ENCODE measurements around the gene PGPEP1. TPM values are rescaled to one million over a fixed set of nuclear protein-coding genes. Genes with fewer than 3 reads are reported as not detected.

PGPEP1 gene
- total and polyA plus RNA-seq, 10 of the 15 experiments (the other 5 are each of a cell fraction or from before 2014, with no cell fraction given) = 13.8 to 39.4 (median 17.0) TPM

Small RNA genes lying within 50 kb of the gene (microRNA-seq; reads per million reads assigned to microRNA genes)
- gene MIR3189 = not detected

Small RNA genes lying within 50 kb of the gene (small RNA-seq; reads per million reads assigned to genes)
- gene MIR3189 (not detected), gene RN7SL513P (not detected)

Other genes starting within 250 kb of the PGPEP1 start
Only the 7 nearest of the 18 such genes appear.
- 0.23 and 0.27 TPM in 2 replicates for gene IQCN, start 66.1 kb upstream of the PGPEP1 start, total RNA-seq (2014; rRNA removed)
- gene IQCN, start 66.1 kb upstream of the PGPEP1 start, total RNA-seq (2014; rRNA removed; fragmentation: Illumina TruSeq; extraction: Trizol) = 0.27 and 0.28 TPM in 2 replicates
- 0.54 and 0.64 TPM in 2 replicates for gene IQCN, start 66.1 kb upstream of the PGPEP1 start, total RNA-seq (2021)
- 0.01 TPM in 1 of 2 replicates, not detected in the other for gene IQCN, start 66.1 kb upstream of the PGPEP1 start, polyA plus RNA-seq (2011; rRNA removed)
- 0.08 and 0.19 TPM in 2 replicates for gene IQCN, start 66.1 kb upstream of the PGPEP1 start, polyA plus RNA-seq (2014; fragmentation: Illumina TruSeq; extraction: Trizol)
- not detected for gene IQCN, start 66.1 kb upstream of the PGPEP1 start, polyA plus RNA-seq (2014; fragmentation: Nextera tagmentation; extraction: Ambion mirVana)
- gene IQCN, start 66.1 kb upstream of the PGPEP1 start, polyA plus RNA-seq (2014; rRNA removed) = 0.45 and 0.72 TPM in 2 replicates
- gene IQCN, start 66.1 kb upstream of the PGPEP1 start, polyA plus RNA-seq (2016; fragmentation: Nextera tagmentation; extraction: Ambion mirVana) = under 1 TPM in 1 of 2 experiments, not detected in 1; 0.07 TPM
- 91.3 and 116 TPM in 2 replicates for gene JUND, start 59.0 kb upstream of the PGPEP1 start, total RNA-seq (2014; rRNA removed)
- gene JUND, start 59.0 kb upstream of the PGPEP1 start, total RNA-seq (2014; rRNA removed; fragmentation: Illumina TruSeq; extraction: Trizol) = 16.9 and 19.1 TPM in 2 replicates
- gene JUND, start 59.0 kb upstream of the PGPEP1 start, total RNA-seq (2021) = 164 and 176 TPM in 2 replicates
- 9.2 and 18.6 TPM in 2 replicates for gene JUND, start 59.0 kb upstream of the PGPEP1 start, polyA plus RNA-seq (2011; rRNA removed)
- gene JUND, start 59.0 kb upstream of the PGPEP1 start, polyA plus RNA-seq (2014; fragmentation: Illumina TruSeq; extraction: Trizol) = 20.3 and 26.8 TPM in 2 replicates
- 10 to 100 TPM; 11.2 to 16.0 TPM for gene JUND, start 59.0 kb upstream of the PGPEP1 start, polyA plus RNA-seq (2014; fragmentation: Nextera tagmentation; extraction: Ambion mirVana)
- 148 and 166 TPM in 2 replicates for gene JUND, start 59.0 kb upstream of the PGPEP1 start, polyA plus RNA-seq (2014; rRNA removed)
- gene JUND, start 59.0 kb upstream of the PGPEP1 start, polyA plus RNA-seq (2016; fragmentation: Nextera tagmentation; extraction: Ambion mirVana) = 1 to 10 TPM; 7.4 to 9.1 TPM
- 430 and 457 TPM in 2 replicates for gene LSM4, start 17.5 kb upstream of the PGPEP1 start, total RNA-seq (2014; rRNA removed)
- gene LSM4, start 17.5 kb upstream of the PGPEP1 start, total RNA-seq (2014; rRNA removed; fragmentation: Illumina TruSeq; extraction: Trizol) = 163 and 186 TPM in 2 replicates
- 248 and 251 TPM in 2 replicates for gene LSM4, start 17.5 kb upstream of the PGPEP1 start, total RNA-seq (2021)
- 95.6 and 140 TPM in 2 replicates for gene LSM4, start 17.5 kb upstream of the PGPEP1 start, polyA plus RNA-seq (2011; rRNA removed)
- 59.2 and 86.6 TPM in 2 replicates for gene LSM4, start 17.5 kb upstream of the PGPEP1 start, polyA plus RNA-seq (2014; fragmentation: Illumina TruSeq; extraction: Trizol)
- 10 to 100 TPM; 12.6 to 38.2 TPM for gene LSM4, start 17.5 kb upstream of the PGPEP1 start, polyA plus RNA-seq (2014; fragmentation: Nextera tagmentation; extraction: Ambion mirVana)
- gene LSM4, start 17.5 kb upstream of the PGPEP1 start, polyA plus RNA-seq (2014; rRNA removed) = 439 and 477 TPM in 2 replicates
- gene LSM4, start 17.5 kb upstream of the PGPEP1 start, polyA plus RNA-seq (2016; fragmentation: Nextera tagmentation; extraction: Ambion mirVana) = 100 to 1,000 TPM; 628 to 652 TPM
- gene GDF15, start 45.6 kb downstream of the PGPEP1 start, total RNA-seq (2014; rRNA removed) = 1.4 and 1.8 TPM in 2 replicates
- 0.31 and 0.60 TPM in 2 replicates for gene GDF15, start 45.6 kb downstream of the PGPEP1 start, total RNA-seq (2014; rRNA removed; fragmentation: Illumina TruSeq; extraction: Trizol)
- gene GDF15, start 45.6 kb downstream of the PGPEP1 start, total RNA-seq (2021) = 1.6 and 2.2 TPM in 2 replicates
- 0.22 and 0.46 TPM in 2 replicates for gene GDF15, start 45.6 kb downstream of the PGPEP1 start, polyA plus RNA-seq (2011; rRNA removed)
- 0.29 and 0.92 TPM in 2 replicates for gene GDF15, start 45.6 kb downstream of the PGPEP1 start, polyA plus RNA-seq (2014; fragmentation: Illumina TruSeq; extraction: Trizol)
- gene GDF15, start 45.6 kb downstream of the PGPEP1 start, polyA plus RNA-seq (2014; fragmentation: Nextera tagmentation; extraction: Ambion mirVana) = under 1 TPM in 1 of 2 experiments, not detected in 1; 0.11 TPM
- gene GDF15, start 45.6 kb downstream of the PGPEP1 start, polyA plus RNA-seq (2014; rRNA removed) = 1.4 and 1.6 TPM in 2 replicates
- 1 to 10 TPM; 2.8 to 3.6 TPM for gene GDF15, start 45.6 kb downstream of the PGPEP1 start, polyA plus RNA-seq (2016; fragmentation: Nextera tagmentation; extraction: Ambion mirVana)
- gene LRRC25, start 57.0 kb downstream of the PGPEP1 start, total RNA-seq (2014; rRNA removed) = 2.5 and 2.9 TPM in 2 replicates
- 1.1 TPM in 2 replicates for gene LRRC25, start 57.0 kb downstream of the PGPEP1 start, total RNA-seq (2014; rRNA removed; fragmentation: Illumina TruSeq; extraction: Trizol)
- gene LRRC25, start 57.0 kb downstream of the PGPEP1 start, total RNA-seq (2021) = 2.7 TPM in 2 replicates
- gene LRRC25, start 57.0 kb downstream of the PGPEP1 start, polyA plus RNA-seq (2011; rRNA removed) = 0.19 and 0.38 TPM in 2 replicates
- 1.00 and 1.3 TPM in 2 replicates for gene LRRC25, start 57.0 kb downstream of the PGPEP1 start, polyA plus RNA-seq (2014; fragmentation: Illumina TruSeq; extraction: Trizol)
- under 1 TPM; 0.50 to 0.53 TPM for gene LRRC25, start 57.0 kb downstream of the PGPEP1 start, polyA plus RNA-seq (2014; fragmentation: Nextera tagmentation; extraction: Ambion mirVana)
- 2.1 and 2.7 TPM in 2 replicates for gene LRRC25, start 57.0 kb downstream of the PGPEP1 start, polyA plus RNA-seq (2014; rRNA removed)
- gene LRRC25, start 57.0 kb downstream of the PGPEP1 start, polyA plus RNA-seq (2016; fragmentation: Nextera tagmentation; extraction: Ambion mirVana) = 1 to 10 TPM; 1.2 to 1.6 TPM
- gene SSBP4, start 78.8 kb downstream of the PGPEP1 start, total RNA-seq (2014; rRNA removed) = 91.4 and 122 TPM in 2 replicates
- 32.9 and 39.5 TPM in 2 replicates for gene SSBP4, start 78.8 kb downstream of the PGPEP1 start, total RNA-seq (2014; rRNA removed; fragmentation: Illumina TruSeq; extraction: Trizol)
- 131 and 150 TPM in 2 replicates for gene SSBP4, start 78.8 kb downstream of the PGPEP1 start, total RNA-seq (2021)
- 11.5 and 19.0 TPM in 2 replicates for gene SSBP4, start 78.8 kb downstream of the PGPEP1 start, polyA plus RNA-seq (2011; rRNA removed)
- gene SSBP4, start 78.8 kb downstream of the PGPEP1 start, polyA plus RNA-seq (2014; fragmentation: Illumina TruSeq; extraction: Trizol) = 7.1 and 22.5 TPM in 2 replicates
- 1 to 10 TPM in 1 of 2 experiments, under 1 TPM in 1; 0.37 to 6.6 TPM for gene SSBP4, start 78.8 kb downstream of the PGPEP1 start, polyA plus RNA-seq (2014; fragmentation: Nextera tagmentation; extraction: Ambion mirVana)
- 98.3 and 119 TPM in 2 replicates for gene SSBP4, start 78.8 kb downstream of the PGPEP1 start, polyA plus RNA-seq (2014; rRNA removed)
- 10 to 100 TPM; 38.3 to 58.5 TPM for gene SSBP4, start 78.8 kb downstream of the PGPEP1 start, polyA plus RNA-seq (2016; fragmentation: Nextera tagmentation; extraction: Ambion mirVana)
- gene ISYNA1, start 97.5 kb downstream of the PGPEP1 start, total RNA-seq (2014; rRNA removed) = 9.9 and 12.3 TPM in 2 replicates
- gene ISYNA1, start 97.5 kb downstream of the PGPEP1 start, total RNA-seq (2014; rRNA removed; fragmentation: Illumina TruSeq; extraction: Trizol) = 4.9 and 5.3 TPM in 2 replicates
- gene ISYNA1, start 97.5 kb downstream of the PGPEP1 start, total RNA-seq (2021) = 37.0 and 38.8 TPM in 2 replicates
- gene ISYNA1, start 97.5 kb downstream of the PGPEP1 start, polyA plus RNA-seq (2011; rRNA removed) = 0.78 and 1.9 TPM in 2 replicates
- 2.5 and 3.8 TPM in 2 replicates for gene ISYNA1, start 97.5 kb downstream of the PGPEP1 start, polyA plus RNA-seq (2014; fragmentation: Illumina TruSeq; extraction: Trizol)
- gene ISYNA1, start 97.5 kb downstream of the PGPEP1 start, polyA plus RNA-seq (2014; fragmentation: Nextera tagmentation; extraction: Ambion mirVana) = 1 to 10 TPM; 2.8 to 6.3 TPM
- gene ISYNA1, start 97.5 kb downstream of the PGPEP1 start, polyA plus RNA-seq (2014; rRNA removed) = 33.0 and 37.8 TPM in 2 replicates
- gene ISYNA1, start 97.5 kb downstream of the PGPEP1 start, polyA plus RNA-seq (2016; fragmentation: Nextera tagmentation; extraction: Ambion mirVana) = 10 to 100 TPM; 12.0 to 12.5 TPM